Measurements from ENCODE around the gene ZDHHC11B.
A peak's percentile ranks its signal among the peaks of the same experiment; 100 is the strongest.
"Not testable (repeated sequence)": the region's sequence is repeated elsewhere in the genome, so short reads cannot be mapped to it uniquely, and the experiment has no call there.

Gene ZDHHC11B

DNA sequence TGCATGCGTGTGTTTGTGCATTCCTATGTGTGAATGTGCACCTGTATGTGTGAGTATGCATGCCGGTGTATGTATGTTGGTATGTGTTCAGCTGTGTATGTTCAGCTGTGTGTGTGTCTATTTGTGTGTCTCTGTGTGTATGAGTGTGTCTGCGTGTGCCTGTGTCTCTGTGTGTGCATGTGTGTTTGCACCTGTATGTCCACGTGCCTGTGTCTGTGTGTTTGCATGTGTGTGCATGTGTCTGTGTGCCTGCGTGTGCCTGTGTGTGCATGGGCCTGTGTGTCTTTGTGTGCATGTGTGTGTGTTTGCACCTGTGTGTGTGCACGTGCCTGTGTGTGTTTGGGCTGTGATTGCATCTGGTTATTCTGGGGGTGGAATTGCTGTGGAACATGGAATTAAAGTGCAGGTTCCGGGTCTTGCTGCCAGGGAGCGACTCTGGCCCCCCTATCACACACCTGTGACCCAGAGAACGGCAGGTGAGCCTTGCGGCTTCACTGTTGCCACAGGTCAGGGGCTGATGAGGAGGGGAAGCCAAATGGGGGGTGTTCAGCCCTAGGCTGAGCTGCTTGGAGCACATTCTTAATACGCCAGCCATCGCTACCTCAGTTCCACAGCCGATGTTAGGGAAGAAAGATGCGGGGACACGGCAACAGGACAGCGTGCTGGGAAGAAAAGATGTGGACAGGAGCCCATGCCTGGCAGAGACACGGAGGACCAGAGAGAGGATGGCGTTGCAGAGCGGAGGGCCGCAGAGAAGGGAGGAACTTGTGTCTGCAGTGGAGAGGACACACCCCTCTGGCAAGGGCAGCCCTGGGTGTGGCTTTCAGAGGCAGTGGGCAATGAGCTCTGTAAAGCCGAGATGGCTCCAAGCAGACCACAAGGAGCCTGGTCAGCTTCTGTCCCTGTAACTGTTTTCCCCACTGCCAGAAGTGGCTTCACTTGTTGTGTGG is 87.5 kb downstream of the ZDHHC11B start:
- DNase-seq: not testable (repeated sequence)

DNA sequence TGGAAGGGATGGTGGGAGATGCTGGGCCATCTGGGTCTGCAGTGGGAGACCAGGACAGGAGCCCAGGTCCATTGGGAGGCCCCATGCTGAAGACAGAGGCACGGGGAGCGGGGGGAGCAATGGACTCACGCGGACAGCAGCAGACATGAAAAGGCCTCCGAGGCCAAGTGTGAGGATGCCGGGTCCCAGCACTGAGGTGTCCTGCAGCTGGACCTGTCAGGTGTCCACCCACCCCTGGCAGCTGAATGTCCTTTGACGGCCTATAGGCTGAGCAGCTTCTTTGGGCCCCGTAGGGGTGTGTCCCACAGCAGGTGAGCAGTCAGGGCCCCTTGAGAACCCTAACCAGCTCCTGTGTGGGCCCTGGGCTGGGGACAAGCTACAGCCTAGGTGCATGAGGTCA is 88.3 kb downstream of the ZDHHC11B start:
- DNase-seq: not testable (repeated sequence)

DNA sequence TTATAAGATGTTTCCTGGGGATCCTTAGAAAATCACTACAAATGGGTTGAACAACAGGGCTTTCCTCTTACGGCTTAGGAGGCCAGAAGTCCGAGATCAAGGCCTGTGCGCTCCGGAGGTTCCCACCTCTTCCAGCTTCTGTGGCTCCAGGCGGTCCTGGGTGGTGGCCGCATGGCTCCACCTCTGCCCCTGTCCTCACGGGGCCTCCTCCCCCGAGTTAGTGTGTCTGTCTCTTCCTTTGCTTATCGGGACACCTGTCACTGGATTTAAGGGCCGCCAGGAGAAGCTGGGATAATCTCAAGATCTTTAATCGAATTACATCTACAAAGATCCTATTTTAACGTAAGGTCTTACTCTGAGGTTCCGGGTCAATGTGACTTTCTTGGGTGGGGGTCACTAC is 89.1 kb downstream of the ZDHHC11B start:
- DNase-seq: not testable (repeated sequence)

DNA sequence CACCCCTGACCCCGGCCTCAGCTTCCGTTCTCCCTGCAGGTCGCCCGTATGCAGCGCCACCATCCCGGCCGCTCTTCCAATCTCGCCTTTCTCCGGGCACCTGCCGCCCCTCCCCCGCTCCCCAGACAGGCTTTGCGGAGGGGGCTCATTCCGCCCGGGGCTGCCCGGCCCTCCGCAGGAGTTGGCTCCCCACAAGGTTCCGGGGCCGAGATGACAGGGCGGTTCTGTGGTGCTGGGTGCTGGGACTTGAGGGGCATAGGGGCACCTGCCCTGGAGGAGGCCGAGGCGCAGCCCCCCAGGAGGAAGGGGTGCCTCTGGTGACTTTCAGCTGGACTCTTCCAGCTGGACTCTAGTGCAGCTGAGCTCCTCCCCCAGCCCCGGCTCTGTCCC is 90.5 kb downstream of the ZDHHC11B start:
- not testable (repeated sequence) for DNase-seq

DNA sequence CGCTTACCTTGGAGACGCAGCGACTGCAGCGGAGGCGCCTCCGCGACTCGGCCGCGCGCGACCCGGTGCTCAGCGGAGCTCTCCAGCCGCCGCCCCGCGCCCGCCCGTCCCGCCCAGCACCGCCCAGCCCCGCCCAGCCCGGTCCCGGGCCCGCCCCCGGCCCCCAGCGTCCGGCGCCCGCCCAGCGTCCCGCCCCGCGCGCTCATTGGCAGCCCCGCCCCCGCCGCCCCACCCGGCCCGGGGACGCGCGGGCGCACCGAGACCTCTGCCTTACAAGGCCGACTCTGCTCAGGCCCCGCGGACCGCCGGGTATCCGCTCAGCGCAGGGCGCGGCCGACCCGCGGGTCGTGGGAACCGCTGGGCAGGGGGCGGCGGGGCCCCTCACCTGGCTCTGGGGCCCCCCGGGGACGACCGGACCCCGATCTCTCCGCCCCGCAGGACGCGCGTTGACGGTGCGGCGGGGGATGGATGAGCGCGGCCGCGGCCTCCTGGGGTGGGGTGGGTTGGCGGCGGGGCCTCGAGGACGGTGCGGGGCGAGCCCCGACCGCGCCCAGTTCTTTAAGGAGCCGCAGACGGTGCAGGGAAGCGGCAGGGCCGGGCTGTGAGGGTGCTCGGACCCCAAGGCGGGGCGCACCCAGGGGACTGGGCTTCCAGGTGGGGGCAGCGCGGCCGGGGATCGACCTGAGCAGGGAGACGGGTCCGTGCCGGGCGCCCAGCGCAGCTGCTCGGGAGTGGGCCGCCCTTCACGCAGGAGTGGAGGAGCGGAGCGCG is 91.1 kb downstream of the ZDHHC11B start, which contains the start of gene TPPP:
Gene TPPP, minus strand, starts transcription at position 82 of the 771 bp plus-strand sequence. CDS start 15,292 bp downstream, outside the sequence.
- peak; percentile 79 to 87 for DNase-seq

DNA sequence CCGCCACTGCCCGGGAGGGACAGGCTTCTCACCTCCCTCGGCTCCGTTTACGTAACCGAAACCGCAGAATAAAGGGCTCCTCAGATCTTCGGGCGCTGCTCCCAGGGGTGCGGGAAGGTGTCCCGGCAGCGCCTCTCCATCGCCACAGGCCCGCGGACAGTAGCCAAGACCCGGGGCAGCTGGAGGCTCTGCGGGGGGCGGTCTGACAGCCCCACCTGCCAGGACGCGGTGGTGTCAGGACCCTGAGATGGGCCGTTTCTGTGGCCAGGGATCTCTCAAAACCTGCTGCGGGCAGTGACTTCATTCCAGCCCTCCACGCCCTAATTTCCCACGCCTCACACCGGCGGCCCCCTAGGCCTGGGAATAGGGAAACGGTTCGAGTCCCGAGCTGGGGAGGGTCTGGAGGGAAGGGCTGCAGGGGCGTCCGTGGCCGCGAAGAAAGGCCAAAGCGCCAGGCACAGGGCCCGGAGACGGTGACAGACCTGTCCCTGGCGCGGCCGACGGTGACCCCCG is 91.9 kb downstream of the ZDHHC11B start:
- DNase-seq: not testable (repeated sequence)

DNA sequence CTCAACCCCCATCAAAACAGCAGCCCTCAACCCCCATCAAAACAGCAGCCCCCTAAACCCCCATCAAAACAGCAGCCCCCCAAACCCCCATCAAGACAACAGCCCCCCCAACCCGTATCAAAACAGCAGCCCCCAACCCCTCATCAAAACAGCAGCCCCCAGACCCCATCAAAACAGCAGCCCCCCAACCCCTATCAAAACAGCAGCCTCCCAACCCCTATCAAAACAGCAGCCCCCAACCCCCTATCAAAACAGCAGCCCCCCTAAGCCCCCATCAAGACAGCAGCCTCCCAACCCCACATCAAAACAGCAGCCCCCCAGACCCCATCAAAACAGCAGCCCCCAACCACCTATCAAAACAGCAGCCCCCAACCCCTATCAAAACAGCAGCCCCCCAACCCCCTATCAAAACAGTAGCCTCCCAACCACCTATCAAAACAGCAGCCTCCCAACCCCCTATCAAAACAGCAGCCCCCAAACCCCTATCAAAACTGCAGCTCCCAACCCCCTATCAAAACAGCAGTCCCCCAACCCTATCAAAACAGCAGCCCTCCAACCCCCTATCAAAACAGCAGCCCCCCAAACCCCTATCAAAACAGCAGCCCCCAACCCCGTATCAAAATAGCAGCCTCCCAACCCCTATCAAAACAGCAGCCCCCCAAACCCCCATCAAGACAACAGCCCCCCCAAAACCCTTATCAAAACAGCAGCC is 92.6 kb downstream of the ZDHHC11B start:
- no peak for DNase-seq
- TF ChIP-seq GATA1 (IDR thresholded peaks at IDR 0.05; ENCODE audit: low read depth, low read length) (no peak), POLR2A (IDR thresholded peaks at IDR 0.05; ENCODE audit: low read length) (no peak)

DNA sequence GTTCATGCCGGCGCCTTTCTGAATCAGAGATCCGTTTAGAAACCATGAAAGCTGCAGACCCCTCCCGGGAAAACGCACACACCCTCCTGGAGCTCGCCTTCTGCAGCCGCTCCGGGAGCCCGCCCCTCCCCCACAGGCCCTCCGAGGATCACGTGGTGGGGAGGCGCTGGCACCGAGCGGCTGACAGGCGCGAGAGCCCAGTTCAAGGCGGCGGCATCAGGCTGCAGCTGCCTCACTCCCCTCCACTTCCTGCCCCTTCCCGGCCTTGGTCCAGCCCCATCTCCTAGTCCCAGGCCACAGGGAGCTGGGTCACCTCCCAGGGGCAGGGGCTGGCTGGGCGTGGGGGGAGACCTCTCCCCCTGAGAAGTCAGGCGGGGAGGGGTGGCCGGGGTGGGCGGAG is 93.5 kb downstream of the ZDHHC11B start:
- DNase-seq: not testable (repeated sequence)

DNA sequence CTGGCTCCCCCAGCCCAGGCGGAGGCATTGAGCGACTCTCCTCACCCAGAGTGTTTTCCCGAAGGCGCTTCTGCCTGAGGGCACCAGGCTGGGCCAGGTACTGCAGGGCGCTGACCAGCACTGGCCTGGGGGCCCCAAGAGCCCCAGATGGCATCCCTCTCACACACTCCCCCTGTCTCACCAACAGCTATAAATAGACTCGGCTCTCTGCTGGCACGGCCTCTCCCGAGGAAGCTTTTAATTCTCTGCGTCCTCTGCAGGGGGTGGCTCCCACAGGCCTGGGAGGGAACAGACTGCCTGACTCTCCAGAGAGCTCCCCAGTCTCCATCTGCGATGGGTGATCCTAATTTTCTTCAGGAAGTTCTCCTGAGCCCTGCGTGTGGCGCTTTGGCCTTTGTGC is 94.2 kb downstream of the ZDHHC11B start:
- DNase-seq: not testable (repeated sequence)

DNA sequence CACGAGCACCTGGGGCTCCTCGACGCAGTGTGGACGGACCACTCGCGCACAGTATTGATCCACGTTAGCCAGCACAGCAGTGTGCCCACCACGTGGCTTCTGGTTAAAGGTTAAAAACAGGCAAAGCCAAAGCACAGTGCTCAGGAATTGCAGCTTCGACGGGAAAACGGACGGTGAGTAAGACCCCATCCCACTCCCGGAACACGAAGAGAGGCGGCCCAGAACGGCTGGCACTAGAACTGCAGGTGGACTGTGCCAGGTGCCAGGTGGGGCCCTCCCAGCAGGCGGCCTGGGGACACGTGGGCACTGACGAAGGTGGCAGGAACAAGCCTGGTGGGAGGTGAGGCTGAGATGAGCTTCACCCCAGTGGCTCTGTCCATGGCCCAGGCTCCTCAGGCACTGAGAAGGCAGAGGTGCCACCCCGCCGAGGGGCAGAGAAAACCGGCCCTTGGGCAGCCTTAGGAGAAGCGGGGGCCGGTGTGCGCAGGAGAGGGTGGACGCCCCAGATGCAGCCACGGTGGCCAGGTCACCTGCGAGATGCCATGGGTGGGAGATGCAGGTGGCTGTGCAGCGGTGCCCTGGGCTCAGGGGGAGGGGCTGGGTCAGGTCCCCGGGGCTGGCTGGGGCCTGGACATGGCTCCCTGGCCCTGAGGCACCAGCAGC is 96.0 kb downstream of the ZDHHC11B start:
- not testable (repeated sequence) for DNase-seq

DNA sequence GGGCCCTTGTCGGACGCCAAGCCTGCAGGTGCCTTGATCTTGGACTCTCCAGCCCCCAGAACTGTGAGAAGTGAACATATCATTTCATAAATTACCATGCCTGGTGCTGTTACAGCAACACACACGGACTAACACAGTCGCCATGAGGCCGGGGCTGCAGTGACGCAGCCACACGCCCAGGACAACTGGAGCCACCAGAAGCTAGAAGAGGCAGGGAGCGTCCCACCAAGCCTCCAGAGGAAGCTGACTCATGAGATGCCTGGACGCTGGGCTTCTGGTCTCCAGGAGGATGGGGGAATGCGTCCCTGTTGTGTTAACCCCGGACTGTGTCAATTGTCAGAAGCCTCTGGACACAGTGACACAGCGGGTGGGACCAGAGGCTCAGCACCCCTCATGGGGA is 97.6 kb downstream of the ZDHHC11B start:
- not testable (repeated sequence) for DNase-seq

DNA sequence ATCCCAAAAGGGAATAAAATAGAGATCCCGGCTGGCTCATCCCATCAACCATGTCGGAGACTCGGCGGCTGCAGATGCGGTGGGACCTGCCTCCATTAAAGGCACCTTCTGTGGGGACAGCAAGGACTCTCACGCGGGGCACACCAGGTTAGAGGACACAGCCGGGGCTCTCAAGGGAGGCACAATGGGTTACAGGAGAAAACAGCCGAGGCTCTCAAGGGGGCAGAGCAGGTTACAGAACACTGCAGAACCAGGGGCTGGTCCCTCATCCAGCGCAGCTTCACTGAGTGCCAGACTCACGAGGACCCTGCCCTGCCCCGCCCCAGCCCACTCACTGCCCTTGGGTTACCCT is 98.4 kb downstream of the ZDHHC11B start:
- not testable (repeated sequence) for DNase-seq

DNA sequence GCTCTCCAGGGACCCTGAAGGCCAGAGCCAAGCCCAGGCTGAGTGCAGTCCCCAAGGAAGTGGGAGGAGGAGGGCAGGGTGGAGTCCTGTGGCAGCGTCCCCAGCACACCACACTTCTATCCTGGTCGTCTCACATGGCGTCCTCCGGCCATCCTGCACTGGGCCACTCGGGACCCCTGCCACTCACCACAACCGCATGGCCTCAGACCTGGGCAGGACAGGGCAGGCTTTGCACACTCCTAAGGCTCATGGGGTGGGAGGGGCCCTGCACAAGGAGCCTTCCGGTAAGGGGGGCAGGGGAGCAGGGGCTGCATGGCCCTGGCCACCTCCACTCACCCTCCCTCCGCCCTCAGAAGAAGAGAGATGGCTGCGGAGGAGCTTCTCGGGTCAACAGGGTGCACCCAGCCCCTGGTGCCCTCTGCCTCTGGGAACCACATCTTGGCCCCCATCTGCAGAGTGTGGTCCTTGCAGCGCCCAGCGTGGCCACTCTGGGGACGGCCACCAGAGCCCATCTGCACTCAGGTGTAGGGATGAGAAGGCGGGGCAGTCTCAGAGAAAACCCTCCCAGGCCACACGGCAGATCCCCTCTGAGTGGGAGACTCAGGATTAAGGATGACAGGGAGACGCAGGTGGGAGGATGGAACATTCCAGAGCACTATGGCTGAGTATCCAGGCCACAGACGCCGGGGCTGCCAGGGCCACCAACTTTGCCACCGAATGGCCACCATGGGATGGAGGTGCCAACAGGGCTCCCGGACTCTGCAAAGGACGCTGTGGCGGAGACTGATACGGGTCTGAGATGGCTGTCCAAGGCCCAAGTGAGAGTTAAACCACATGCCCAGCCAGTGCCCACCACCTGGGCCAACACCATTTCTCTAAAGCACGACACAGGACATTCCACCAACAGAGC is 99.0 kb downstream of the ZDHHC11B start:
- no peak for DNase-seq
- TF ChIP-seq POLR2A (IDR thresholded peaks at IDR 0.05; ENCODE audit: low read length) (no peak), GATA1 (IDR thresholded peaks at IDR 0.05; ENCODE audit: low read depth, low read length) (no peak)

DNA sequence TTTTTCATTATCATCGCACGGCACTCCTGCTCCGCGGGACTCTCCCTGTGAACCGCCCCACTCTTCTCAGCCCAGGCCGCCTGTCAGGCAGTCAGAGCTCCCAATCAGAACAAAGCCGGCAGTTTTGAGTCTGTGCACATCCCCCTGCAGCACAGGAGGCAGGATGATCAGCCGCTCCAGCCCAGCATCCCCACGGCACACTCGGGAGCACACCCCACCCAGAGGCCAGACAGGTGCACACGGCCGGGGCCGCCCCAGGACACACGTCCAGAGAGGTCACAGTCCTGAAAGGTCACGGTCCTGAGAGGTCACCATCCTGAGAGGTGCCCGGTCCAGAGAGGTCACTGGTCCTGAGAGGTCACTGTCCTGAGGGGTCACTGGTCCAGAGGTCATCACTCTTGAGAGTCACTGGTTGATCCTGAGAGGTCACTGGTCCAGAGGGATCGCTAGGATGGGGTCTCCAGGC is 99.7 kb downstream of the ZDHHC11B start:
- TF ChIP-seq POLR2A (IDR thresholded peaks at IDR 0.05; ENCODE audit: low read length): no peak
- TF ChIP-seq GATA1 (IDR thresholded peaks at IDR 0.05; ENCODE audit: low read depth, low read length): no peak

More for the DNA sequence above, 99.7 kb downstream of the ZDHHC11B start:
- DNase-seq: no peak

Data from erythroblast (primary cell).